GM18508 (cell line): ENCODE measurements around the gene KAT6B.

ENCODE experiments used
- ATAC-seq: cut with Tn5 transposase; IDR thresholded peaks from one replicate; pipeline ENCODE4 v1.9.1; 2021; ENCODE audit warnings: moderate number of reproducible peaks; ENCODE audit not compliant: insufficient read depth, unreplicated experiment

The KAT6B gene

DNA sequence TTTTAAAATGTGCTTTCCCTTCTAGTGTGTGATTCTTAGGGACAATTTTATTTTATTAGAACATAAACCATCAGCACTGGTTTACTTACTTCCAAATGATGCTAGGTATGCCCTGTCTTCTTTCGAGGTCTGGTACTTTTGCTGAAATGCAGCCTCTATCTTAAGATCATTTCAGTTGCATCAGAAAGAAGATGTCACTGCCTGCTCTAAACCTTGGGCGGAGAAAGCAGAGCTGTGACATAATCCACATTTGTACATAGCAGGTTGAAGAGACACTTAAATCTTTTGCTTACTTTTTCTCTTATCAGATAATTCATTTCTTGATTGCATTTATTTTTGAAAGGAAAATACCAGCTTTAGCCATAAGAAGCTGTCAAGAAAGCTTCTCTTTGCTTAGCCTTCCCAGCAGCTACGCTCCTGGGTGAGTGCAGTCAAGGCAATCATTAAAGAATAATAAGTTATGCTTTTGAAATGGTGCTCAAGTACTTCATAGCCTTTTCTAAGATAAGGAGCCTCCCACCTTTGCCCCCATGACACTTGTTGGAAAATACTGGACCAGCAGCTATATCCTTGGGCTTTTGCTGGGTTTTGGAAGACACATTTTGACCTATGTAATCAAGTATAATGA is 176.7 kb downstream of the KAT6B start:
- no peak for ATAC-seq

DNA sequence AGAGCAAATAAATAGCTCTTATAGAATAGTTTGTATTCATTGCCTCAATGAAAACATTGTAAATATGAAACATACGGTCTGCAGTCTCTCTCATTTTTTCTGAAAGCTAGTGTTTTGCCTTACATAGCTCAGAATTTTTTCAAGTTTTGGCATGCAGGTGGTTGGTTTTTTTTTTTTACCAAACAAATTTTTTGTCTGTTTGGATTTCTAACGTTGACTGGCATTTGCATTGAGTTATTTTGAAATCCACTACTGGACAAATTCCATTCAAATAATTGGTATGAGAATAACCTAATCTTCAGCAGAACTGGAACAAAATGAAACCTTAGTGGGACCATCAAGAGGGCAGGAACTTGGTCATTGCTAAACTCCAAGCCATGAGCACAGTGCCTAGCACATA is 177.5 kb downstream of the KAT6B start:
- no peak for ATAC-seq

DNA sequence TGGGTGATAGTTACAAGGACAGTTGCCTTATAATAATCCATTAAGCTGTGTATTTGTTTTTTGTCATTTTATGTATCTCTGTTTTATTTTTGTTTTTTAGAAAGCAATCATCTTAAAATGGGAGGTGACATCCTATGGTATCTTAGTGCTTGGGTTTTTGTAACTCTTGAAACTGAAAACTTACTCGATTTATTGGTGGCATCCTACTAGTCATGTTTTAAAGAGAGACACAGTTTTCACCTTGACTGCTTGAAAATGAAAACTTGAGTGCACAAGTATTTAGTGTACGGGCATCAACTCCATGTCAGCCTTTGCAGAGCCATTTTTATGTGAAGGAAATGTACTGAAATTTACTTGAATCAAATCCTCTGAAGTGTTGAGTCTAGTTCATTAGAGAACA is 181.2 kb downstream of the KAT6B start:
- no peak for ATAC-seq

DNA sequence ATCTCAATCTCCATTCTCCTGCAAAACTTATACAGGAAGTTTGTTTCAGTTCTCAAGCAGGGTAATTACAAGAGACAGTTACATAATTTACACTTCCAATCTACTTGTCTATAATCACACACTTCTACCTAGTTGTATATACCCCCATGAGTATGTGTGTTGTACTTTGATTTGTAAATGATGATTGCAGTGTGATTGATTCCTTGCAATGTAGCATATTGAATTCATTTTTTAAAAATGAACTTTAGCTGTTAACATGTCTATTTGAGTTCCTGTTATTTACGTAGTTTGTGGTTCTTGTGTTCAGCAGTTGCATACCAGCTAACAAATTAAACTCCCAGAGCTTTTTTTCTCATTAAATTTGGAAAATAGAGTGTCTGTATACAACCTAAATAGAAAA is 182.6 kb downstream of the KAT6B start:
- no peak for ATAC-seq

DNA sequence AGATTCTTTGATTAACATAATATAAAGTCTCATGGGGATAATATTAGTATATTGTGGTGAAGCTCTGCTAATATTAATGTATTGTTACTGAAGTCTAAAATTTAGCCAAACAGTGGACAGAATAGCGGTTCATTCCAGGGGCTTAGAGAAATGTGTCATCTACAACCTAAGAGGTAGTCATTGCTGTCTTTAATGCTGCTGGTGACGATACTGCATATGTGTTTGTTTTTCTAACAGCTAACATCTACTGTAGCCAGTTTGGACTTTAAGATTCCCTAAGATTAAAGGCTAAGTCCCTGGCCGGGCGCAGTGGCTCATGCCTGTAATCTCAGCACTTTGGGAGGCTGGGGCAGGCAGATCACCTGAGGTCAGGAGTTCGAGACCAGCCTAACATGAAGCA is 183.0 kb downstream of the KAT6B start:
- no peak for ATAC-seq

DNA sequence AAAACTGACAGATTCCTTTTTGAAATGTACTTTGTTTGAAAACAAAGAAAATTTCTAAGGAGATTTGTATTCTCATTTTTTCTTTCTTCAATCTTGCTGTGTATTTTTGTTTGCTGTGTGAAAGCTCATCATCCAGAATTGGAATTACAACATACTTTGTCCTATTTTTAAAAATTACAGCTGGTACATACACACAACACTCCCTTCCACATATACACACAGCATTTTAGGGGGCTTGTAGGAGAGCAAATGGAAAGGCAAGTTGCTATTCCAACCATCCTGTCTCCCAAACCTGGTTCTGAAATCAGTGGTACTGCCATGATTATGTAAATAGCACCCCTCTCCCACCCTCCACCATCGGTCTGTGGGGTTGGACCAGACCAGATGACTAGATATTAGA is 184.0 kb downstream of the KAT6B start:
- ATAC-seq = no peak

DNA sequence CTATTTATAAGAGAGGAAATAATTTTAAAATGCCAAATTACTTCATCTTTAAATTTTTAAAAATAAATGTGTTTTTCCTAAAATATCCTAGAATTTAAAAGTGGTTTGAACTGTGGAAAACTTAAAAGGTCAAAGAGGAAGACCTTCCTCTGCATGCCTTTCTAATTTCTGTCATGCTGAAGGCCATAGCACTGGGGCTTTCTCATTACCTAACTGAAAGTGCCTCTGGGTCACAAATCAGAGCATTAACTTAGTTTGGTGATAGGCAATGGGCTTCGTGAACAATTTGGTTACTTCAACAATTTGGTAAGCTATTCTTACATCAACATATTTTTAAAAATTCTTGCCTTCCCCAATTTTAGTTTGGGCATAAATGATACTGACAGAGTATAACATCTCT is 184.8 kb downstream of the KAT6B start:
- no peak for ATAC-seq

DNA sequence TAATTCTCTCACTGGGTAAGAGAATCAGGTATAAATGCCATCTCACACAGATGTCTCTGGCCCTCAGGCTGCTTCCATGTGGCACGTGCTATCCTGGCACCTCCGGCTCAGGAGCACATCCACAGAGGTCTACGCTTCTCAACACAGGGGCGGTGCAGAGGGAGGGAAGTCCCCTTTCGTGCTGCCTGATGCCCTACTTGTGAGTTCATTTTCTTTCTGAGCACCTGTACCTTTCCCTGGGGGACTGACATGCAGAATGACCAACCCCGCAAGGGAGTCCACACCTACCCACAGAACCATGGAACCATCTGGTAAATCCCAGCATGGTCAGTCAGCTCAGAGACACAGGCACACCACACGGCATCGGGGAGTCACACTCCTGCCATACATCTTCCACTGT is 186.1 kb downstream of the KAT6B start:
- no peak for ATAC-seq

DNA sequence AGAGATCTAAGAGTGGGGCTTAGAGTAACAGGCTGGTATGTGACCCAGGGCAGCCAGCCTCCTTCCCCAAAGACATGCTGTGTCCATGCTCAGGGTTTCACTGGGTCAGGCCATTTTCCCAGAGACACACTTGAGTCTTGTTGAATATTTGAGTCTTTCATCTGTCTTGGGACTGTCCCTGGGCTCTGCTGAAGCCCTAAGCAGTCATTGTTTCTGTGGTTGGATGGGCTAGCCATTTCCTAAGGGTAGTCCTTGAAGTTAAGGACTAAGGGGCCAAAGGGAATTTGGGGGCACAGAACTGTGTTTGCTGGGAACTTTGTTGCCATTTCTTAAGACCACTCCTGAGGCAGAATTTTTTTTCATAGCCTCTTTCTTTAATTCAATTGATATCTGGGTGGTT is 186.6 kb downstream of the KAT6B start:
- ATAC-seq = no peak

DNA sequence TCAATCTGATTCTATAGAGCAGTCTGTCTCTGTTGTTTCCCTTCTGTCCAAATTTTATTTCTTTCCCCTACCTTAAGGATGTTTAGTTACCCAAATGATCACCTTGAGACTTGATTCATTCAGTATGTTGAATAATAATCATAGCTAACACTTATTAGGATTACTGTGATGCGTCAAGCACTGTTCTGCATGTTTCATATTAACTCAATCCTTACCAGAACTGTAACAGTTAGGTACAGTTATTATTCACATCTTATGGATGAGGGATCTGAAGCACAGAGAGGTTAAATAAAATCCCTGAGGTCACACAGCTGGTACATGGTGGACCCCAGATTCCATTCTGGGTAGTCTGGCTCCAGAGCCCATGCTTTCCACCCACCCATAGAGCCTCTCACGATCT is 187.1 kb downstream of the KAT6B start:
- no peak for ATAC-seq

DNA sequence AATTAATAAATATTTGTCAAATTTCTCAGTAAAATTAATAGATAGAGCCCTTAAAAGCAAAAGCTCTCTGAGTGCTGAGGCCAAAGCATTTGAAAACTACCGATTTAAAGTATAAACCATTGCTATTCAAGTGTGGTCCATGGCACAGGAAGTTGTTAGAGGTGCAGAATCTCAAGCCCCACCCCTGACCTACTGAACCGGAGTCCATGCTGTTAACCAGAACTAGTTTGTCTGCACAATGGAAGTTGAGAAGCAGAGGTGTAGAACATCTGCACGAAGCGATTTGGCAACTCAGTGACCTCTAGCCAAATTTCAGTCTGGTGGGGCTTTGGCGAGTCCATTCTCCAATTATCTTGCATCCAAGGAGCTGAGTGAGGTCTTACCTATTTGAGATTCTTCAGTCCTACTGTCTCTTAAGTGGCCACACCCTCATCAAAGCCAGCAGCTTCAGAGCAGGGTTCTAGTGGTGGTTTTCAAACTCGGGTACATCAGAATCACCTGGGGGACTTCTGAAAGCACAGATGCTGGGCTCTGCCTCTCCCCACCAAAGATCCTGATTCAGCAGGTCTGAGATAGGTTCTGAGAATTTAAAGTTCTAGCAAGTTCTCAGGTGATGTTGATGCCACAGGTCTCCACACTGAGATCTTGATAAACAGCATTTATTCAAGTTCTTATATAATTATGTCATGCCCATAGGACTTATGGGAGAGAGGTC is 188.3 kb downstream of the KAT6B start:
- no peak for ATAC-seq

DNA sequence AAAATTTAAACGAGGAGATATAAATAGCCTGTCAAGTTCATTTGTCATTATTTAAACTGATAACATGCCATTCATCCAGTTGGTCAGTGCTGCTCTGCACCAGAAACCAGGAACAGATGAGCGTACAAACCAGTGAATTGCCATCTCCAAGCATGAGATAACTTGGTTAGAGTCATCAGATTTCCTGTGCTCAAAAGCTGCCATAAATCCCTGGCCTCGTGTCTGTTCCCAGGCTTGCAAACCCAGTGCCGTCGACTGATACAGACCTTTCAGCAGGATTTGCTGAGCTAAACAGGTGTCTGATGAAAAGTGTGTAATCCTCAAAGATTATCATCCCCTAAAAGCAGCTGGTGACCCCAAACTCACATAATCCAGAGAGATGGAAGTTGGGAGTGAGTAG is 189.0 kb downstream of the KAT6B start:
- no peak for ATAC-seq

DNA sequence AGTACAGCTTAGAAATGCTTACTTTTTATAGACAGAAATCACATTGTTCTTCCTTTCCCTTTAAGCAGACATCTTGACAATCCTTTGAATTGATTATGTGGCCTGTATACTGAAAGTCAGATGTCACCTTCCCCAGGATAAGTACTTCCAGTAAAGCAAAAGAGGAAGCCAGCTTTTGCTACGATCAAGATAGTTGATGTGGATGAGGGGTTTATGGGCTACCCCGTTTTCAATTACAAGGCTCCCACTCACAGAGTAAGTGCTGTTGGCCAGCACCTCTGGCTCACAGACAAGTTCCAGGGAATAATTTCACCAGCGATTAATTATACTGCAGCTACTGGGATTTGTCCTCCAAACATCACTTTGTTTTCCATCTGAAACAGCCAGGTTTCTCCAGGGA is 189.9 kb downstream of the KAT6B start:
- no peak for ATAC-seq

DNA sequence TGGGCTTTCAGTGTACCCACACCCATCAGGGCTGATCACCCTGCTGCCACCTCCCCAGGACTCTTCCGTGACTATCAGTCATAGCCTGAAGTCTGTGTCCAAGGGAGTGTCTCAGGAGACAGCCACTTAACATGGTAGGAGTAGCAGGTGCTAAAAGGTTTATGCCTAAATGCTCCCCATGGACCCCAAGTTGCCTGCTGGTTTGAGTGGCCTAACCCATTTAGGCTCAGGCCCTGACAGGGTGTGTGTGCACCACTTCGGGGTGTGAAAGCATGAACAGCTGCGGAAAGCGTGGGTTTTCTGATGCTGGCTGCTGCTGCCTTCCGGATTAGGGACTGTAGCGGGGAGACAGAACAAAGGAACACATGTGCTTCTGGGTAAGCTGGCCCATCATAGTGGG is 191.9 kb downstream of the KAT6B start:
- no peak for ATAC-seq

DNA sequence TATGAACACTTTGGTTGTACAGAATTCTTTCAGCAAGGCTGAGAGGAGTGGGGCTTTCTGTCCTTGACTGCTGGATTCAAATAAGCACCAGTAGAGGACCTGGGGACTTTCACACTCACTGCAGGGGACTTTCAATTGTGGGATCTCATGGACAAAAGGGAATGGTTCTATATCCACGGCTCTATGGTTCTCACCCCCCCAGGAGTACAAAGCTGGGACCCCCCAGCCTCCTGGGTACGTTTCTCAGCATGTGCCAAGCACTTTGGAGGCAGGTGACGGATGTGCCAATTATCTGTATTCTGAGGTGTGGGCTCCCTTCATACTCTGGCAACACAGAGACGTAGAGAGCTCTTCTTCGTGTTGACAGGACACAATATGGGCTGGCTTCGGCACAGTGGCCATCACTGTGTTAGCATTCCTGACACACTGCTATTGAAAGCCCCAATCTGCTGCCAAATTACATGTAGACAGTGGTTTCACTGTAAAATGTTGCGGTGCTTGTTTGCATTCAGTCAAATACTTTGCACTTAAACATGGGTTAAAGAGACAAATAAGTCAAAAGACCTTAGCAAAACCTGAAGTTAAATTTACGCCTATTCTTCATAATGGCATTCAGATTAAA is 192.4 kb downstream of the KAT6B start:
- no peak for ATAC-seq

DNA sequence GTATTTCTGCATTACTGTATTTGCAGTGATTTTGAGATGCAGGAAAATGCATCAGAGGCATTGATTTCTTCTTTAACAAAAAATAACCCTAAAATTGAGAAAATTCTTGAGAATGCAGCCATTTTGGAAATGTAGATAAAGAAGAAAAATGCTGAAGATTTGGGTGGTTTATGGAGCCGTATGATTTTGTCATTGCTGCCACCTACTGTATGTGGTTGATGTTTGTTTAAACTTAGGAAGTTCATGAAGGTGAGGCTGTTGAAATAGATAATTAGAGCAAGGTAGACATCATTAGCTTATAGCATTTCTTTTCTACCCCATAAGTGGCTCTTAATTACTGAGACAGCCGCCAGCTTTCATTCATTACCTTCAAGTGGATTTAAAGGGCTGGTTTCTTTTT is 193.0 kb downstream of the KAT6B start:
- ATAC-seq = no peak

DNA sequence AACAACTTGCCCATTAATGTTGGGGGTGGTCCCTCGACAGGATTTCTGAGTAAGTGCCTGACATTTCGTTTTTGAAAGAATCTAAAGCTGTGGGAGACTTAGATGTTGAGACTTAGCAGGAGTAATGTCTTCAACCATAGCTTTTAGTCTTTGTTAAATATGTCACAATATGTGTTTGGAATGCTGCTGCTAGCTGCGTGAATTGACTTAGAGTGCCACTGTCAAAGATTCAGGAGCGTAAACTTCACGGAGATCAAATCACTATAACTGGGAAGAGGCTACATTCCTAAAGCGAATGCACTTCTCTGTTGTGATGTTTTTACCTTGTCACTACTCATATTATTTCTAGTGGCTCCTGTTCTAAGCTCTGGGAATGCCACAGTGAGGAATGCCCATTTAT is 193.8 kb downstream of the KAT6B start:
- ATAC-seq = no peak

DNA sequence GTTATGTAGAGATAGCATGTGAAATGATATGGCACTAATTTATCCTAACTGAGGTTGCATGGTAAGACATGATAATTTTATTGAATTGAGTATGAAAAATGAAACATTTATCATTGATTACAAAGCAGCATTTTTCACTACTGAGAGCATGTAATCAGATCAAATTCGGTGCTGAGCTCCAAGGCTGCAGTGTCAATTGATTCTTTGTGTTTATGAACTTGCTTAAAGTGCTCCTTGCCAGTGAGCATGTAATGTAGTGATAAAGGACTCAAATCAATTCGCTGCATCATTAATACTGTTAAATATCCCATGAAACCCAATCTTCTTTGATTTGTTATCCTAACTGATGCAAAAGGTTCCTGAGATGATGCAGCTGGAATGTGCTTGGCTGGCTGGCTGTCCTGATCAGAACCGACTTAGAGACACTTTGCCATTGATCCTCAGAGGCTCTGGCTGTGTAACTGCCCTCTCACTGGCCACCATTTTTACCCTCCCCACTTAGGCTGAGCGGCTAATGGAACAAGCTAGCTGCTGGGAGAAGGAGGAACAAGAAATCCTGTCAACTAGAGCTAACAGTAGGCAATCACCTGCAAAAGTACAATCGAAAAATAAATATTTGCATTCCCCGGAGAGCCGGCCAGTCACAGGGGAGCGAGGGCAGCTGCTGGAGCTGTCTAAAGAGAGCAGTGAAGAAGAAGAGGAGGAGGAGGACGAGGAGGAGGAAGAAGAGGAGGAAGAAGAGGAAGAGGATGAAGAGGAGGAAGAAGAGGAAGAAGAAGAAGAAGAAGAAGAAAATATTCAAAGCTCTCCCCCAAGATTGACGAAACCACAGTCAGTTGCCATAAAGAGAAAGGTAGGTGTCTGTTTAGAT is 195.2 kb downstream of the KAT6B start:
- ATAC-seq = no peak

DNA sequence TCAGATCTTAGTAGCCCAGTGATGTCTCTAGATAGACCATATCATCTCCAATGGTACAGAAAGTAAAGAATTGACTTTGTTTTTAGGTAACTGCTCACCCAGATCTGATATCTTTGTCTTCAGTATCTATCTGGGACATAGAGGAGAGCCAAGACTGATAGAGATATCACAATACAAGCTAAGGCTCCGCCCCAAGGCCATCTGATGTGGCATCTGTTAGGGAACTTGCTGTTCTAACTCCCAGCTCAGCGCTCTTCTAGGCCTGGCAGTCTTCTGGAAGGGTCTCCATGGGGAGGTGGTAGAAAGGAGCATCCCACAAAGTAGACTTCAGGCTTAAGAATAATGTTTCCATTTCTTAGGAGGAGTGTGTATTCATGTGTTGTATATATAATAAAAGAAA is 196.7 kb downstream of the KAT6B start:
- ATAC-seq = no peak

DNA sequence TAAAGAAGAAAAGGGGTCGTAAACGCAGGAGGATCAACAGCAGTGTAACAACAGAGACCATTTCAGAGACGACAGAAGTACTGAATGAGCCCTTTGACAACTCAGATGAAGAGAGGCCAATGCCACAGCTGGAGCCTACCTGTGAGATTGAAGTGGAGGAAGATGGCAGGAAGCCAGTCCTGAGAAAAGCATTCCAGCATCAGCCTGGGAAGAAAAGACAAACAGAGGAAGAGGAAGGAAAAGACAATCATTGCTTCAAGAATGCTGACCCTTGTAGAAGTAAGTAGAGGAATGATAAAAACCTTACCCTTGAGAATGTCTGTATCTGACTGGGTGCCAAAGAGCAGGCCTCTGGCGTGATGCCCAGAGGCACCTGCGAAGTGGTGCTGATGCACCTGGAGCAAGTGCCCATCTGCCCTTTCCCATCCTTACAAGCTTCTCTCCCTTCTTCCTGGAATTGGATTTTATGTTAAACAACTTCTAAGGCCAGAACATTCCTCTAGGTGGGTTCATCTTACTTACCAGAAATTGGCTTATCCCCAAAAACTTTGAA is 198.6 kb downstream of the KAT6B start:
- ATAC-seq = no peak

DNA sequence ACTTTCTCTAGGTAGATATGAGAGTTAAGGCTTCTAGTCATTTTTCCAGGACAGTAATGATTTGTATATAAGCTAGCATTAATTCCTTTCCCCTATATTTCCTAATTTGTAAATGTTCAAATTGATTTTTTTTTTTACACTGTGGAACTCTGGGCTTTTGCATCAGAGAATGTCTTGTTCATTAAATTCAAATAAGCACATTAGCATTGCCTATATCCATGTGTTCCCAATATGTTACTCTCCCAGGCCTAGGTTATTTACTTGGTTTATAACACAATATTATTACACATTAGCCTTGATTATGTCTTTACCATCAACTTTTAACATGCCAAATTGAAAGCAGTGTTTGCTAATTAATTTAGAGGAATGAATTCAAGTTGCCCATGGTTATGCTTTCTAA is 201.6 kb downstream of the KAT6B start:
- no peak for ATAC-seq
